ENCODE data around the gene SPTBN2. TPM values are rescaled to one million over a fixed set of nuclear protein-coding genes. Genes with fewer than 3 reads are reported as not detected.
"Not testable (repeated sequence)": the region's sequence is repeated elsewhere in the genome, so short reads cannot be mapped to it uniquely, and the experiment has no call there.

SPTBN2 gene
- polyA plus RNA-seq, 4 donors: 56.0 to 67.5 (median 64.7) TPM

DNA sequence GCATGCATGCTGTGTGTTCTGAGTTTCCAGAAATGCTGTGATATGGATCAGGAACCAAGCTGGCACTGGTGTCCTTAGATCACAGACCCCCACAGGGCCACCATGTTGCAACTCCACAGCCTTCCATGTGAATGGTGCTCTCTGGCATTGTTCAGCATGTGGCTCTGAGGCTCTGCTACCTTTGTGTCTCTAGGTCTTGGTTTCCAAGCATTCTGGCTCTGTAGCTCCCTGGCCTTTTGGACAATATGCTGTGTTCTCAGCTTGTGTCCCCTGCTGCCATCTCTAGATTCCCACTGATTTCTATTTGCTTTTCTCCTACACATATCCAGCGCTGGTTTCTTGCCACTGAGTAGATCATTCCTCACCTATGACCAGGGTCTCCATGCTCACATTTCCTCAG, 3.9 kb downstream of the SPTBN2 start:
- no peak for DNase-seq (ENCODE audit: low read depth in 4 of 4, low spot score in 2 of 4)

DNA sequence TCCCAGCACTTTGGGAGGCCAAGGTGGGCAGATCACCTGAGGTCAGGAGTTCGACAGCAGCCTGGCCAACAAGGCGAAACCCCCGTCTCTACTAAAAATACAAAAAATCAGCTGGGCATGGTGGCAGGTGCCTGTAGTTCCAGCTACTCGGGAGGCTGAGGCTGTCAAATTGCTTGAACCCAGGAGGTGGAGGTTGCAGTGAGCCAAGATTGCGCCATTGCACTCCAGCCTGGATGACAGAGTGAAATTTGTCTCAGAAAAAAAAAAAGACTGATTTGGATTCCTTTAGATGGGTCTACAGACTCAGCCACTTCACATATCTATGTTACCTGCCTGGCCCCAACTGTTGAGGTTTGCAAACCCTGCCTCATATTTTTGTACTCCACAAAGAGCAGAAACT, 4.8 kb downstream of the SPTBN2 start:
- DNase-seq (ENCODE audit: low read depth in 4 of 4, low spot score in 2 of 4): not testable (repeated sequence)

DNA sequence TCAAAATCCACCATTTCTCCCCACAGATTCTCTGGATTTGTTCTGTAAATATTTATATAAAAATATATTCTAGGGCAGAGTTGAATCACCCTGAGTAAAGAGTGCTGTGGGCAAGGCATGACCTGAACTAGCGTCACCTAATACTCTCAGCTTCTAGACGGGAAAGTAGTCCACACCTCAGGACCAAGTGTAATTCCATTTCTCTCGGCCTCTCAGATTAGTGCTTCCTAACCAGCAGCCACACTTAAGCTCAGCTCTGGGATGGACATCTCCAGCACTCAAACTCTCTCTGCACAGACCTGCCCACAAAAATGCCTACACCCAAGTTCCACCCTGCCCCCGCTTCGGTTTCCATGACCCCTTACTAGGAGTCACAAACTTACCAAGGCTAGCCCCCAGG, 5.3 kb downstream of the SPTBN2 start:
- DNase-seq (ENCODE audit: low read depth in 4 of 4, low spot score in 2 of 4): no peak

- no peak for DNase-seq (ENCODE audit: low read depth in 4 of 4, low spot score in 2 of 4)
Measured at GRCh38 chr11:66722745-66723651, 6.0 kb downstream of the SPTBN2 start.

DNA sequence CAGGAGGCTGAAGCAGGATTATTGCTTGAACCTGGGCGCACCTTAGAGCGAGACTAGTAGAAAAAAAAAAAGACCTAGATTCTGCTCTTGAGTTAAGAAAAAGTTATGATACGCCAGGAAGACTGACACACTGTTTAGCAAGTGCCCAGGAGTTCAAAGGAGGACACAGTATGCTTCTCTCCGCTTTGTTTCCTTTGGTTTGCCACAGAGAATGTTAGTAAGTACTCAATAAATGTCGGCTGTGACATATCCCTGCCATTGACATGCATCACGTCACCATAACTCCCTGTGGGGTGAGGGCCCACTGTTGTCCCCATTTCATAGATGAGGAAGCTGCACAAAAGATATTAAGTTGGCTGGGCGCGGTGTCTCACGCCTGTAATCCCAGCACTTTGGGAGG, 7.1 kb downstream of the SPTBN2 start:
- DNase-seq (ENCODE audit: low read depth in 4 of 4, low spot score in 2 of 4): no peak

DNA sequence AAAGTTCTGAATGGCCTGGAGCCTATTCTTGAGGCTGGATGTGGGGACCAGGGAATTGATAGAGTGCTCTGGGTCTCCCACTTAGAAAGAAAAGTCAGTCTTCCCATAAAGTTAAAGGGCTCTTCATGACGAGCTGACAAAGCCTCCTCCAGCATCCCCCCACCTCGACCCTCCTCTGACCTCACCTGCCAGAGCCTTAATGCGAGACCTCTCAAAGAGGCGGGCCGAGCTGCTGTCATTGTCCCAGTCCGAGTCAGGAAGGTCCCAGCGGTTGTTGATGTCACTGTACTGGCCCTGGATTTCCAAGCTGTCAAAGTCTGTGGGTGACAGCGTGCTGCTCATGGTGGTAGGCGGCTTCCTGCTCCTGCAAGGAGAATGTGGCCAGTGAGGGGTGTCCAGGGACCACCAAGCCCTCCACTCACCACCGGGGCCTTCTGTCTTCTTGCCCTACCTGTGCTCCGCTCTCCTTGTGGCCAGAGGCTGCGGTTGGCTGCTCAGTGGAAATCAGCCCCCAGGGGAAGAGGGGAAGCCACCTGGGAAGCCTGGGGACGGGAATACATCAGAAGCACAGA, 8.0 kb downstream of the SPTBN2 start:
- DNase-seq (ENCODE audit: low read depth in 4 of 4, low spot score in 2 of 4): no peak

- DNase-seq (ENCODE audit: low read depth in 4 of 4, low spot score in 2 of 4): peak in 1 of 4 donors; percentile 79
Measured at GRCh38 chr11:66720223-66720898, 8.7 kb downstream of the SPTBN2 start.

DNA sequence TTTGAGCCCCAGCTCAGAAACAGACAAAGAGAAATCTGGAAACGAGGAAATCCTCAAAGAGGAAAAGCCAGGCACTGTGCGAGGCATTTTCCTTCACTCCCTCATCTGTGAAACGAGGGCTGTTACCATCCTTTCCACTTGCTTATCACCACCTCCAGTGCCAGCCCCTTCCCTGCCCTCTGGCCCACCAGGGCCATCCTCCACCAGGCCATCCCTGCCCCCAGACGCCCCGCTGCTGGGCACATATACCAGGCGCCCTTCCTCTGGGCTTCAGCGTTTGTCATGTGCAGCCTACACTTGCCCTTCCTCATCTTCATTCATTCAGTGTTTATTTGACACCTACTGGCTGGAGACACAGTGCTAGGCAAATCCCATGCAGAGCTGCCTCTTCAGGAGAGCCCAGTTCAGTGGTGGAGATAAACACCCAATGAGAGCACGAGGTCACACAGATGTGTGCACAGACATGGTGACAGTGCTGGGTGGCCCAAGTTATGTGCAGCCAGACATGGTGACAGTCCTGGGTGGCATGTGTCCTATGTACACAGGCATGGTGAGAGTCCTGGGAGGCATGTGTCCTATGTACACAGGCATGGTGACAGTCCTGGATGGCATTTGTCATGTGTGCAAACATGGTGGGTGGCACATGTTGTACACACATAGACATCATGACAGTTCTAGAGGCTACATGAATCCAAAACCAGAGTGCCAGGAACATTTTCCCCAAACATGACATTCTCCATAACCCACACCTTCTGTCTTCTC, 9.7 kb downstream of the SPTBN2 start:
- DNase-seq (ENCODE audit: low read depth in 4 of 4, low spot score in 2 of 4): no peak

- no peak for DNase-seq (ENCODE audit: low read depth in 4 of 4, low spot score in 2 of 4)
Measured at GRCh38 chr11:66718320-66718971, 10.6 kb downstream of the SPTBN2 start.

GRCh38 chr11:66717925-66718319, 11.1 kb downstream of the SPTBN2 start:
- no peak for DNase-seq (ENCODE audit: low read depth in 4 of 4, low spot score in 2 of 4)

- DNase-seq (ENCODE audit: low read depth in 4 of 4, low spot score in 2 of 4): no peak
Measured at GRCh38 chr11:66716996-66717395, 12.0 kb downstream of the SPTBN2 start.

DNA sequence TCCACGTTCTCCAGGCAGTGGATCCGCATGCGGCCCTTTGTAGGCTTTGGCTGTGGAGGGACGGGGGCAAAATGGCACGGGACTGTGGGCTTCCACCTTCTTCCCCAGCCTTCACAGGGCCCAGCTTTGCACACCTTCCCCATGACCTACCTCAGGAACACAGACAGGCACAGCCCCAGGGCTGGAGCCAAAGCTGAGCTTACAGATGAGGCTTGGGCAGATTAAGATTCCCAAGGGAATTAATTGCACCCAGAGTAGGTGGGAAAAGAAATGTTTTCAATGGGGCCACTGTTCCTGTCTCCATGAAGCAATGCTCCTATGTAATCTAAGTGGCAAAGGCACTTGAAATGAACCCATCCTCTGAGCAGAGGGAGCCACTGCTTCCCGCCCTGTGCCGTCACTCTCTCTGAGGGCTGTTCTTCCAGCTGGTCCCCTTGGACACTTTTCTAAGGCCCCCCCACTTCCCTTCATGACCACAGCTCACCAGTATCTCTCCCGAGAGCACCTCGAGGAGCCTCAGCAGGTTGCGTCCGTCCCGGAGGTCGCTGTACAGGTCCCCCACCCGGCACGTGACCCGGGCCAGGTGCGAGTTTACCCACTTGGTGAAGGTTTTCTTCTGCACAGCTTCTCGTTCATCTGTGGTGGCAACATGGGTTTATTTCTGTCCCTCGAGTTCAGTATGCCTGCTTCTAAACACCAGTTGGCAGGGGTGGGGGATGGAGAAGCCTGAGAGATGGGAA, 13.5 kb downstream of the SPTBN2 start:
- DNase-seq (ENCODE audit: low read depth in 4 of 4, low spot score in 2 of 4): no peak

- no peak for DNase-seq (ENCODE audit: low read depth in 4 of 4, low spot score in 2 of 4)
Measured at GRCh38 chr11:66713746-66714480, 15.1 kb downstream of the SPTBN2 start.

GRCh38 chr11:66710384-66710930, 18.6 kb downstream of the SPTBN2 start:
- DNase-seq (ENCODE audit: low read depth in 4 of 4, low spot score in 2 of 4): no peak

GRCh38 chr11:66708701-66709100, 20.3 kb downstream of the SPTBN2 start:
- no peak for DNase-seq (ENCODE audit: low read depth in 4 of 4, low spot score in 2 of 4)

DNA sequence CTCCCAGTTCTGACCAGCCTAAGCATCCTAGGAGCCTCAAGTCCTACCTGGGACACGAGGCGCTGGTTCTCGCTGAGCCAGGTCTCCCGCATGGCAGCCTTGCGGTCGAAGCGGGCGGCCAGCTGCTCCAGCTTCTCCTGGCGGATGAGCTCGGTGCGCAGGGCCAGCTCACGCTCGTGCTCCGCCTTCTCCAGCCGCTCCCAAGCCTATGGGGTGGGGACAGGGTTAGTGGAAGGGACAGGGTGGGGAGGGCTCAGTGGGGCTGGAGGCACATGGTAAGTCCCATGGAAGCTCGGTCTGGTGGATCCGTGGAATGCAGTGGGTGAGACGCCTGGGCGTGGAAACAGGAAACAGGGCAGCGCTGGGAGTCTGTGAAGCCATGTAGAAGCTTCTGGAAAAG, 20.9 kb downstream of the SPTBN2 start:
- DNase-seq (ENCODE audit: low read depth in 4 of 4, low spot score in 2 of 4): no peak

DNA sequence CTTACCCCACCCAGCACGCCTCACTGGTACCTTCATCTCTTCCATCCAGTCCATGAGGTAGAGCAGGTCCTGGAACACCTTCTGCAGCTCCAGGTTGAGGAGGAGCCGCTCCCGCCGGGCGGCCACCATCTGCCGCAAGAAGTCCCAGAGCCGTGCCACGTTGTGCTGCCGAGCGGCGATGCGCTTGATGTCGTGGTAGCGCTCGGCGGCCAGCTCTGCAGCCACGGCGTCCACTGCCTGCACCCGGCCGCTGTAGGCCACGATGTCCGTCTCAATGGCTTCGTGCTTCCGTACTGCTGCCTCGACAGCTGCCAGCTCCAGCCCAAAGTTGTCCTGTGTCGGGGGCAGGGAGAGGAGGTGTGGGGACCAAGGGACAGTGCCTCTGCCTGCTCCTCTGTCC, 21.5 kb downstream of the SPTBN2 start:
- no peak for DNase-seq (ENCODE audit: low read depth in 4 of 4, low spot score in 2 of 4)

GRCh38 chr11:66706989-66707388, 22.0 kb downstream of the SPTBN2 start:
- DNase-seq (ENCODE audit: low read depth in 4 of 4, low spot score in 2 of 4): no peak

Data from left renal cortex interstitium (tissue), 4 donors.